NT2/D1 (cell line): Measurements from ENCODE around the gene GINS2.

Experiments
- DNase-seq: peaks from one replicate; pipeline ENCODE4 v3.0.0-alpha.2; 2011; ENCODE audit warnings: low read depth, low spot score
- H3K27me3 ChIP-seq: 2 replicates; pipeline ENCODE4 v1.6.0; 2011; ENCODE audit warnings: mild to moderate bottlenecking; ENCODE audit not compliant: insufficient read length, insufficient read depth
- H3K36me3 ChIP-seq: 2 replicates; pipeline ENCODE4 v1.6.1; 2011; ENCODE audit warnings: mild to moderate bottlenecking, low read length, mixed read lengths; ENCODE audit not compliant: insufficient read depth, insufficient read length
- H3K4me1 ChIP-seq: 2 replicates; pipeline ENCODE4 v1.5.1; 2011; ENCODE audit not compliant: insufficient read depth, insufficient read length
- H3K4me3 ChIP-seq: 2 replicates; pipeline ENCODE4 v1.5.1; 2011; ENCODE audit warnings: low read depth; ENCODE audit not compliant: insufficient read length
- H3K9ac ChIP-seq: 2 replicates; pipeline ENCODE4 v1.6.0; 2011; ENCODE audit warnings: low read depth; ENCODE audit not compliant: insufficient read length
- H3K9me3 ChIP-seq: 2 replicates; pipeline ENCODE4 v1.5.1; 2011; ENCODE audit warnings: mild to moderate bottlenecking, low read length; ENCODE audit not compliant: insufficient read depth
- SUZ12 ChIP-seq: IDR thresholded peaks from 2 replicates; pipeline ENCODE4 v1.6.1; 2011; ENCODE audit not compliant: insufficient read length, insufficient read depth; ENCODE audit errors: extremely low read depth
- YY1 ChIP-seq: IDR thresholded peaks from 2 replicates; pipeline ENCODE4 v1.6.1; 2011; ENCODE audit not compliant: insufficient read length, insufficient read depth
- ZNF274 ChIP-seq: IDR thresholded peaks from 2 replicates; pipeline ENCODE4 v1.6.1; 2011; ENCODE audit warnings: mild to moderate bottlenecking, low read depth, low read length

GINS2 gene

GRCh38 chr16:85656351-85657266 is 32.1 kb downstream of the GINS2 start:
- Histone ChIP-seq H3K4me3 (no peak overlapping the region), H3K9ac (no peak overlapping the region), H3K27me3 (no peaks in the 10 kb centered on the region), H3K9me3 (peaks cover 6% of the 10 kb centered on the region; the same call in 1 of the 2 replicates), H3K4me1 (peaks cover 17% of the 10 kb centered on the region), H3K36me3 (peaks cover 88% of the 10 kb centered on the region)
- DNase-seq = no peak
- no peak for TF ChIP-seq ZNF274
- no peak for TF ChIP-seq SUZ12
- no peak for TF ChIP-seq YY1

- Histone ChIP-seq H3K9ac (peak overlapping the region; percentile 16), H3K27me3 (no peaks in the 10 kb centered on the region), H3K9me3 (peaks cover 6% of the 10 kb centered on the region; the same call in 1 of the 2 replicates), H3K4me1 (peaks cover 11% of the 10 kb centered on the region), H3K4me3 (no peak overlapping the region), H3K36me3 (peaks cover 82% of the 10 kb centered on the region)
- no peak for DNase-seq
- TF ChIP-seq ZNF274 (no peak), YY1 (no peak), SUZ12 (no peak)
These were observed 33.3 kb downstream of the GINS2 start for GRCh38 chr16:85655216-85656129.

- no peaks in the 10 kb centered on the region for H3K27me3 ChIP-seq
- H3K4me3 ChIP-seq = no peak overlapping the region
- peaks cover 15% of the 10 kb centered on the region for H3K4me1 ChIP-seq
- TF ChIP-seq YY1 (no peak), SUZ12 (no peak), ZNF274 (no peak)
- no peak for DNase-seq
- H3K36me3 ChIP-seq = peaks cover 84% of the 10 kb centered on the region
- peaks cover 6% of the 10 kb centered on the region; the same call in 1 of the 2 replicates for H3K9me3 ChIP-seq
- H3K9ac ChIP-seq = peak overlapping the region; percentile 10
These were observed 34.3 kb downstream of the GINS2 start for GRCh38 chr16:85654251-85655095.

GRCh38 chr16:85653290-85653891 is 35.4 kb downstream of the GINS2 start:
- no peak for DNase-seq
- no peak overlapping the region for H3K4me3 ChIP-seq
- H3K4me1 ChIP-seq = peaks cover 17% of the 10 kb centered on the region
- peak overlapping the region; percentile 3 for H3K9ac ChIP-seq
- no peak for TF ChIP-seq YY1
- TF ChIP-seq SUZ12 = no peak
- no peak for TF ChIP-seq ZNF274
- peaks cover 82% of the 10 kb centered on the region for H3K36me3 ChIP-seq
- peaks cover 6% of the 10 kb centered on the region; the same call in 1 of the 2 replicates for H3K9me3 ChIP-seq
- no peaks in the 10 kb centered on the region for H3K27me3 ChIP-seq

GRCh38 chr16:85652431-85653221 is 36.1 kb downstream of the GINS2 start:
- no peak overlapping the region for H3K9ac ChIP-seq
- H3K4me1 ChIP-seq = peaks cover 17% of the 10 kb centered on the region
- H3K4me3 ChIP-seq = no peak overlapping the region
- H3K9me3 ChIP-seq = peaks cover 6% of the 10 kb centered on the region; the same call in 1 of the 2 replicates
- H3K27me3 ChIP-seq = no peaks in the 10 kb centered on the region
- TF ChIP-seq YY1 = no peak
- TF ChIP-seq SUZ12 = no peak
- TF ChIP-seq ZNF274 = no peak
- H3K36me3 ChIP-seq = peaks cover 75% of the 10 kb centered on the region
- DNase-seq = no peak
